Heart right ventricle (tissue), 16 donors: ENCODE results near the gene SESN3. TPM values are rescaled to one million over a fixed set of nuclear protein-coding genes. Genes with fewer than 3 reads are reported as not detected.

Experiments used
- ATAC-seq, 8 donors: fragments of 200-7000 bp; cut with Tn5 transposase; one replicate each; pipeline ENCODE4 v1.9.1; 2020; ENCODE audit warnings: mild to moderate bottlenecking in 8 of 8, moderate library complexity in 8 of 8, moderate number of reproducible peaks in 1 of 8
- DNase-seq, 2 donors: peaks; one replicate each; pipeline ENCODE4 v3.0.0-alpha.2; 2020
- H3K27ac ChIP-seq, 10 donors: fragments of 200-600 bp; sonication (generic) in 2 of 10; one replicate each; pipeline versions ENCODE4 v1.5.0 to v1.8.0; 2020 to 2022; ENCODE audit warnings: mild to moderate bottlenecking in 3 of 10
- H3K27me3 ChIP-seq, 7 donors: fragments of 200-600 bp; one replicate each; pipeline ENCODE4 v1.8.0; 2021 to 2022; ENCODE audit warnings: mild to moderate bottlenecking in 2 of 7
- H3K36me3 ChIP-seq, 9 donors: fragments of 200-600 bp; sonication (generic) in 1 of 9; one replicate each; pipeline versions ENCODE4 v1.5.0 to v1.8.0; 2020 to 2022; ENCODE audit warnings: mild to moderate bottlenecking in 2 of 9
- H3K4me1 ChIP-seq, 9 donors: fragments of 200-600 bp; sonication (generic) in 1 of 9; one replicate each; pipeline versions ENCODE4 v1.5.0 to v1.8.0; 2020 to 2022; ENCODE audit warnings: mild to moderate bottlenecking in 4 of 9
- H3K4me3 ChIP-seq, 10 donors: fragments of 200-600 bp; sonication (generic) in 2 of 10; one replicate each; pipeline versions ENCODE4 v1.5.0 to v1.8.0; 2020 to 2022; ENCODE audit warnings: mild to moderate bottlenecking in 7 of 10, moderate library complexity in 2 of 10
- H3K9me3 ChIP-seq, 11 donors: fragments of 200-600 bp in 10 of 11; sonication (generic) in 2 of 11; one replicate each; pipeline versions ENCODE4 v1.5.0 to v1.8.0; 2013 to 2022; ENCODE audit warnings: mild to moderate bottlenecking in 2 of 11, control low read depth in 1 of 11, moderate library complexity in 1 of 11
- CTCF ChIP-seq, 9 donors: fragments of 200-600 bp; sonication (generic) in 2 of 9; IDR thresholded peaks; one replicate each; pipeline versions ENCODE4 v1.5.0 to v1.8.0; 2021 to 2022; ENCODE audit warnings: antibody characterized with exemption in 9 of 9, mild to moderate bottlenecking in 5 of 9, moderate library complexity in 1 of 9
- WGBS, 2 donors: extraction: QIAGEN DNeasy Blood & Tissue Kit; methylation state at CpG; one replicate each; pipeline ENCODE4 v1.1.7; 2013; ENCODE audit warnings: inconsistent platforms in 1 of 2; 5-methylcytosine and 5-hydroxymethylcytosine counted together
- intact Hi-C, 10 donors: fragments of 100-400 bp; cut with DNase I; formaldehyde crosslinking; loops; one replicate each; pipeline versions ENCODE4 v1.11.1 to v1.14.2; 2022
- polyA plus RNA-seq, 2 donors: library from polyadenylated mRNA; stranded (reverse); fragments of 200-250 nt; gene quantifications; one replicate each; pipeline ENCODE4 v1.2.3, GENCODE V29; 2013
- total RNA-seq, 10 donors: library from RNA; stranded (reverse); fragmentation: NEBNext Ultra II Directional in 3 of 10; extraction: Animal tissue kit (Norgen Biotek cat#: 25700) in 3 of 10; gene quantifications; one replicate each; pipeline versions ENCODE4 v1.2.1 to v1.2.4, GENCODE V29; 2021 to 2023
- donor health status: Arrhythmogenic right ventricular cardiomyopathy.
- donor health status: ischemic (EF 13 %, LVEDD 7.1; RV severe dilation, severe dysfunction).
- donor health status: healthy with polysubstance abuse.
- donor health status: DM: no; HTN: yes; CAD: no.
- donor health status: DM: no; HTN: no; CAD: no.
- donor health status: ischemic (EF 25% LVEDD 6.9; RV normal size, moderate dysfunction).
- donor health status: ischemic (EF 25% LVEDD 5.7; RV mildly dilated, moderate dysfunction).
- donor health status: healthy.
- donor health status: DM: yes; HTN: yes; CAD: no.
- donor health status: Ischemic cardiomyopathy.
- donor health status: ischemic (EF 35%, LVEDD 5.7; RV mildly dilated, moderate dysfunction).
- donor health status: nonischemic (EF 11% LVEDD 7.7; RV severe dilation, severe dysfunction).
- donor health status: DM: yes; HTN: yes; CAD: no.
- donor health status: PGD.
- donor health status: ischemic (EF 29% LVEDD 5.4; RV normal size, mild dysfunction).
- donor health status: nonischemic (EF 23%, LVEDD 6.1; RV moderate dilation, normal function).

SESN3 gene
- total and polyA plus RNA-seq, 12 donors, result 0.65 to 15.4 (median 9.0) TPM

DNA sequence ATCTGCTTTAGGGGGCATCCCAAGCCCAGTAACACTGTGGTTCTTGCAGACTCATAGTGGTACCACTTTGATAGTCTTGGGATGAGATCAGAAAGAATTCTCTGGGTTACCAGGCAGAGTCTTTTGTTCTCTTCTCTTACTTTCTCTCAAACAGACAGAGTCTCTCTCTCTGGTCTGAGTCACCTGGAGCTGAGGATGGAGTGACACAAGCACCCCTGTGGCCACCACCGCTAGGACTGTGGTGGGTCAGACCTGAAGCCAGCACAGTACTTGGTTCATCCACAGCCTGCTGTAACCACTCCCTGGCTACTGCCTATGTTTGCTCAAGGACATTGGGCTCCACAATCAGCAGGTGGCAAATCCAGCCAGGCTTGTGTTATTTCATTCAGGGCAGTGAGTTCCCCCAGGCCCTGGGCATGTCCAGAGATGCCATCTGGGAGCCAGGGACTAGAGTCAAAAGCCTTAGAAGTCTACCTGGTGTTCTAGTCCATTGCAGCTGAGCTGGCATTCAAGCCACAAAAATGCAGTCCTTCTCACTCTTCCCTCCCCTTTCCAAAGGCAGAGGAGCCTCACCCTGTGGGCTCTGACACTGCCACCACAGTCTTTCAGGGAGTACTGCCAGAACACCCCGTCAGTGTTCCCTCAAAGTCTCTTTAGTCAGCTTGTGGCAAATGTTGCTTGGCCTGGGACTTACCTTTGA lies 111.5 kb downstream of the SESN3 start:
- Histone ChIP-seq H3K9me3 (peaks cover 0 to 11% (median 0%) of the 10 kb centered on the region in 11 donors), H3K27me3 (no peaks in the 10 kb centered on the region), H3K27ac (no peak overlapping the region), H3K4me3 (no peak overlapping the region), H3K36me3 (no peaks in the 10 kb centered on the region), H3K4me1 (peaks cover 0 to 23% (median 0%) of the 10 kb centered on the region in 9 donors)
- ATAC-seq (no peak), DNase-seq (no peak)
- intact Hi-C loops, result no loop called here
- WGBS, 2 donors, result 90 to 93% methylated on average over 2 of the region's 2 CpGs
- no peak for TF ChIP-seq CTCF (IDR thresholded peaks at IDR 0.05)

DNA sequence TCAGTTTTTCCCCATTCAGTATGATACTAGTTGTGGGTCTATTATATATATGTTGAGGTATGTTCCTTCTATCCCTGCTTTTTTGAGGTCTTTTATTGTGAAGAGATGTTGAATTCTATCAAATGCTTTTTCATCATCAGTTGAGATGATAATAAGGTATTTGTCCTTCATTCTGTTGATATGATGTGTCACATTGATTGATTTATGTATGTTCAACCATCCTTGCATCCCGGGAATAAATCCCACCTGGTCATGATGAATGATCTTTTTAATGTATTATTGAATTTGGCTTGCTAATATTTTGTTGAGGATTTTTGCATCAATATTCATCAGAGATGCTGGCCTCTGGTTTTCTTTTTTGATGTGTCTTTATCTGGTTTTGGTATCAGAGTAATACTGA lies 115.4 kb downstream of the SESN3 start:
- WGBS, 2 donors, result 86 to 90% methylated on average over 1 of the region's 1 CpG
- no peaks in the 10 kb centered on the region for H3K36me3 ChIP-seq

More for the DNA sequence above, 115.4 kb downstream of the SESN3 start:
- no peak for DNase-seq
- no peak overlapping the region for H3K27ac ChIP-seq
- peaks cover 0 to 11% (median 0%) of the 10 kb centered on the region in 11 donors for H3K9me3 ChIP-seq
- no peak overlapping the region for H3K4me3 ChIP-seq
- ATAC-seq, result no peak
- intact Hi-C loops, result no loop called here
- H3K27me3 ChIP-seq, result no peaks in the 10 kb centered on the region
- H3K4me1 ChIP-seq, result peaks cover 0 to 9% (median 0%) of the 10 kb centered on the region in 9 donors
- no peak for TF ChIP-seq CTCF (IDR thresholded peaks at IDR 0.05)

Other genes starting within 250 kb of the SESN3 start
- not detected for gene KDM4E, start 205.9 kb downstream of the SESN3 start, total RNA-seq
- gene KDM4E, start 205.9 kb downstream of the SESN3 start, polyA plus RNA-seq, result not detected
- gene KDM4F, start 181.8 kb downstream of the SESN3 start, total RNA-seq, result not detected
- not detected for gene KDM4F, start 181.8 kb downstream of the SESN3 start, polyA plus RNA-seq
- gene SRSF8, start 164.3 kb downstream of the SESN3 start, total RNA-seq, result 10 to 100 TPM; 17.1 to 28.0 (median 20.8) TPM
- gene SRSF8, start 164.3 kb downstream of the SESN3 start, polyA plus RNA-seq, result 10 to 100 TPM; 19.9 to 27.7 TPM
- gene ENDOD1, start 141.4 kb downstream of the SESN3 start, total RNA-seq, result 10 to 100 TPM in 7 of 10 donors, 1 to 10 TPM in 3; 7.4 to 15.0 (median 12.3) TPM
- 1 to 10 TPM; 3.7 to 9.9 TPM for gene ENDOD1, start 141.4 kb downstream of the SESN3 start, polyA plus RNA-seq